Glutamatergic neuron (in vitro differentiated cells): ENCODE results near the gene CDH4. TPM values are rescaled to one million over a fixed set of nuclear protein-coding genes. Genes with fewer than 3 reads are reported as not detected.

Experiments
- DNase-seq: peaks from one replicate; pipeline ENCODE4 v3.0.0; 2022
- H3K27ac Mint-ChIP-seq: one replicate; pipeline ENCODE4 v1.8.0; 2020; ENCODE audit warnings: mild to moderate bottlenecking, mixed read lengths, inconsistent platforms; ENCODE audit not compliant: unreplicated experiment
- H3K27me3 Mint-ChIP-seq: one replicate; pipeline ENCODE4 v1.8.0; 2020; ENCODE audit warnings: mild to moderate bottlenecking, moderate library complexity, mixed read lengths, inconsistent platforms; ENCODE audit not compliant: unreplicated experiment
- H3K36me3 Mint-ChIP-seq: one replicate; pipeline ENCODE4 v1.8.0; 2020; ENCODE audit warnings: mild to moderate bottlenecking, mixed read lengths, inconsistent platforms; ENCODE audit not compliant: unreplicated experiment
- H3K4me1 Mint-ChIP-seq: one replicate; pipeline ENCODE4 v1.8.0; 2020; ENCODE audit warnings: mild to moderate bottlenecking, low read depth, mixed read lengths, inconsistent platforms; ENCODE audit not compliant: unreplicated experiment
- H3K4me3 Mint-ChIP-seq: one replicate; pipeline ENCODE4 v1.8.0; 2020; ENCODE audit warnings: mild to moderate bottlenecking, mixed read lengths, inconsistent platforms; ENCODE audit not compliant: unreplicated experiment
- H3K9me3 Mint-ChIP-seq: one replicate; pipeline ENCODE4 v1.8.0; 2020; ENCODE audit warnings: mild to moderate bottlenecking, moderate library complexity, mixed read lengths, inconsistent platforms; ENCODE audit not compliant: unreplicated experiment
- total RNA-seq: library from RNA; stranded (reverse); fragmentation: NEBNext Ultra II Directional; extraction: Animal tissue kit (Norgen Biotek cat#: 25700); gene quantifications from one replicate; pipeline ENCODE4 v1.2.1, GENCODE V29; 2021; ENCODE audit not compliant: unreplicated experiment
- TF ChIP-seq, protein P1 (sequence below): fragments of 200-600 bp; sonication (generic); IDR thresholded peaks from one replicate; pipeline ENCODE4 v1.5.0; 2021; ENCODE audit not compliant: partially characterized antibody, unreplicated experiment

Gene CDH4
- total RNA-seq, 1 donor from 2014 or later = 1.2 TPM

DNA sequence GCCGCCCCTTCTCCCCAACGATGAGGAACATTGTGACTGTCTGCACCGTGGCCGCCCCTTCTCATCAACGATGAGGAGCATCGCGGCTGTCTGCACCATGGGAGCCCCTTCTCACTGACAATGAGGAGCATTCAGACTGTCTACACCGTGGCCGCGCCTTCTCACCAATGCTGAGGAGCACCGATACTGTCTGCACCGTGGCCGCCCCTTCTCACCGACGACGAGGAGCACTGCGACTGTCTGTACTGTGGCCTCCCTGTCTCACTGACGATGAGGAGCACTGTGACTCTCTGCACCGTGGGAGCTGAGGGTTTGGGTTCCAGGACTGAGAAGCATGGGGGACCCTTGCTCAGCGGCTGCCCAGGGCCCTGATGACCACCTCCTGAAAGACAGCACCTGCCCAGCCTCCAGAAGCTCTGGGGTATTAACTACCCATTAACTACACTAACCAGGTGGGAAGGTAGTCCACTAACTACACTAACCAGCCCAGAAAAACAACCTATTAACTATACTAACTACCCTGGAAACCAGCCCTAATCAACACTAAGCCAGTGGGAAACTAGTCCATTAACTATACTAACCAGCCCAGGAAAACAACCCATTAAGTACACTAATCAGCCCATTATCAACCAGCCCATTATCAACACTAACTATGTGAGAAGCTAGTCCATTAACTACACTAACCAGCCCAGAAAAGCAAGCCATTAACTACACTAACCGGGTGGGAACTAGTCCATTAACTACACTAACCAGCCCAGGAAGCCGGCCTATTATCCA, 696.7 kb downstream of the CDH4 start:
- H3K27ac Mint-ChIP-seq = no peak overlapping the region
- peaks cover 4% of the 10 kb centered on the region for H3K27me3 Mint-ChIP-seq
- TF ChIP-seq, protein P1, sequence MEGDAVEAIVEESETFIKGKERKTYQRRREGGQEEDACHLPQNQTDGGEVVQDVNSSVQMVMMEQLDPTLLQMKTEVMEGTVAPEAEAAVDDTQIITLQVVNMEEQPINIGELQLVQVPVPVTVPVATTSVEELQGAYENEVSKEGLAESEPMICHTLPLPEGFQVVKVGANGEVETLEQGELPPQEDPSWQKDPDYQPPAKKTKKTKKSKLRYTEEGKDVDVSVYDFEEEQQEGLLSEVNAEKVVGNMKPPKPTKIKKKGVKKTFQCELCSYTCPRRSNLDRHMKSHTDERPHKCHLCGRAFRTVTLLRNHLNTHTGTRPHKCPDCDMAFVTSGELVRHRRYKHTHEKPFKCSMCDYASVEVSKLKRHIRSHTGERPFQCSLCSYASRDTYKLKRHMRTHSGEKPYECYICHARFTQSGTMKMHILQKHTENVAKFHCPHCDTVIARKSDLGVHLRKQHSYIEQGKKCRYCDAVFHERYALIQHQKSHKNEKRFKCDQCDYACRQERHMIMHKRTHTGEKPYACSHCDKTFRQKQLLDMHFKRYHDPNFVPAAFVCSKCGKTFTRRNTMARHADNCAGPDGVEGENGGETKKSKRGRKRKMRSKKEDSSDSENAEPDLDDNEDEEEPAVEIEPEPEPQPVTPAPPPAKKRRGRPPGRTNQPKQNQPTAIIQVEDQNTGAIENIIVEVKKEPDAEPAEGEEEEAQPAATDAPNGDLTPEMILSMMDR = no peak
- peaks cover 9% of the 10 kb centered on the region for H3K4me1 Mint-ChIP-seq
- H3K36me3 Mint-ChIP-seq = peaks cover 4% of the 10 kb centered on the region
- peak overlapping the region; percentile 4 for H3K4me3 Mint-ChIP-seq
- peaks cover 6% of the 10 kb centered on the region for H3K9me3 Mint-ChIP-seq
- DNase-seq = no peak

DNA sequence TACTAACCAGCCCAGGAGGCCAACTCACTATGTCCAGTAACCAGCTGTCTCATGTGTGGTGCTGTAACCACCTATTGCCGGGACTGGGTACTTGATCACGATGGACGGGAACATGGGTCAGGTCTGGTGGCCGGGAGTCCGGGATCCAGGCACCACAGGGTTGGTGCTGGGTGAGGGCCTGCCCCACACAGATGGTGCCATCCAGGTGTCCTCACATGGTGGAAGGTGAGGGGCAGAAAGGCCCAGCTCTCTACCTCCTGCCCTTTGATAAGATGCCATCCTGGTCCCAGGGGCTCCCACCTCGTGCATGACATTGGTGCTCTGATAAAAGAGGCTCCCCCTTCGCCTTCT, 697.3 kb downstream of the CDH4 start:
- no peak for DNase-seq
- TF ChIP-seq, protein P1 = no peak
- Mint-ChIP-seq H3K27ac (no peak overlapping the region), H3K36me3 (peaks cover 4% of the 10 kb centered on the region), H3K9me3 (peaks cover 6% of the 10 kb centered on the region), H3K27me3 (peaks cover 4% of the 10 kb centered on the region), H3K4me3 (no peak overlapping the region), H3K4me1 (peaks cover 9% of the 10 kb centered on the region)

DNA sequence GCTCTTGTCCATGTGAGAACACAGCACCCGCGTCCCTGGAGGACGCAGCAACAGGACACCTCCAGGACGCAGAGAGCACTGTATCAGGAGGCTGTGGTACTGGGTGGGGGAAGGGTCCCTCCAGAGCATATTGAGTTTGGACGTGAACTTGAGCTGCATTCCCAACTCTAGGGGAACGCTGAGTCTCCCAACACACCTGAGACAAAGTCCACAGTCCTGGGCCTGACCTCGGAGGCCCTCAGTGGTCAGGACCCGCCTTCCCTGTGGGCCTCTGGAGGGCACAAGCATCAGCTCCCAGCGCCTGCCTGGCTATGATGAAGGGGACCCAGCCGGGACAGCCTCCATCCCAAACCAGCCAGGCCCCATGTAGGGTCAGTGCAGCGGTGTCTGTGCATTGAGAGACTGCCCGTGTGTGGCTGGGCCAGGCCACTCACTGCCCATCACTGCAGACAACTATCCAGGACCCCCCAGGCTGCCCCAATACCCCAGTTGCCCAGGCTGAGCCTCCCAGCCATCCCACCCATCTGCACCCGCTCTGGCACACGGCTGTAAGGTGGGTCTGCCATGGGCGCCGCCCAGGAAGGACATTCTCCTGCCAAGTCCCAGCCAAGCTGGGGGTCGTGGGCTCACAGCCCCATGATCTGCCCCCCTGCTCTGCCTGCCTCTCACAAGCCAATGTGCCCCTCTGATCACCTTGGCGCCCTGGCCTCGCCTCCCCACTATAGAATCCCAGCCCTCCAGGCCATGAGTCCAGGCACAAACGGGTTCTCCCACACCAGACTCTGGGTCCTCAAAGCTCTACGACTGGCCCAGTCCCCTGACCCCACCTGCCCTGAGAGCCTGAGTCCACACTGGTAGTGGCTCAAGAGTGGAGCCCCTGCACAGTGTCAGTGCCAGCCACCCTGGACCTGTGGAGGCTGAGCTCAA, 697.9 kb downstream of the CDH4 start:
- Mint-ChIP-seq H3K27ac (no peak overlapping the region), H3K4me1 (peaks cover 9% of the 10 kb centered on the region), H3K9me3 (peaks cover 6% of the 10 kb centered on the region), H3K4me3 (no peak overlapping the region), H3K27me3 (peaks cover 4% of the 10 kb centered on the region), H3K36me3 (peaks cover 4% of the 10 kb centered on the region)
- TF ChIP-seq, protein P1 = no peak
- no peak for DNase-seq

DNA sequence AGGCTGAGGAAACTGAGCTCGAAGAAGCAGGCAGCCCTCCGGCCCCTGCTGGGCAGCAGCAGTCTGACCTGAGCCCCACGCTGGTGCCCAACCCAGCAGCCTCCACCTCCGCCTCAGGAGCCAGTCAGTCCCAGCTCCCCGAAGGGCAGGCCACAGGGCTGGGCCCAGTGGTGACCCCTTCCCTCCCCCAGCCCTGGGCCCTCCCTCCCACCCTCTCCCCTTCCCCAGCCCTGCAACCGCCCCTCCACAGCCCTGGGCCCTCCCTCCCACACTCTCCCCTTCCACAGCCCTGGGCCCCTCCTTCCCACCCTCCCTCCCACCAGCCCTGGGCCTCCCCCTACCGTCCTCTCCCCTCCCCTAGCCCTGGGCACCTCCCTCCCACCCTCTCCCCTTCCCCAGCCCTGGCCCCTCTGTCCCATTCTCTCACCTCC, 698.6 kb downstream of the CDH4 start:
- Mint-ChIP-seq H3K27me3 (peaks cover 4% of the 10 kb centered on the region), H3K36me3 (peaks cover 4% of the 10 kb centered on the region), H3K4me1 (peaks cover 9% of the 10 kb centered on the region), H3K27ac (no peak overlapping the region), H3K9me3 (peaks cover 6% of the 10 kb centered on the region), H3K4me3 (no peak overlapping the region)
- DNase-seq = no peak
- TF ChIP-seq, protein P1 = no peak
